GM12892 (cell line): ENCODE measurements around the gene HOXD3.

Experiments used
- POLR2A ChIP-seq: IDR thresholded peaks from 2 replicates; pipeline ENCODE4 v1.6.1; 2011; ENCODE audit warnings: low read depth, low read length, control low read depth
- POLR2AphosphoS5 ChIP-seq: IDR thresholded peaks from 2 replicates; pipeline ENCODE4 v1.6.1; 2011; ENCODE audit warnings: low read depth, low read length, control low read depth
- TAF1 ChIP-seq: IDR thresholded peaks from 2 replicates; pipeline ENCODE4 v1.6.1; 2011; ENCODE audit warnings: low read depth, mild to moderate bottlenecking, control low read depth, low read length, borderline replicate concordance

DNA sequence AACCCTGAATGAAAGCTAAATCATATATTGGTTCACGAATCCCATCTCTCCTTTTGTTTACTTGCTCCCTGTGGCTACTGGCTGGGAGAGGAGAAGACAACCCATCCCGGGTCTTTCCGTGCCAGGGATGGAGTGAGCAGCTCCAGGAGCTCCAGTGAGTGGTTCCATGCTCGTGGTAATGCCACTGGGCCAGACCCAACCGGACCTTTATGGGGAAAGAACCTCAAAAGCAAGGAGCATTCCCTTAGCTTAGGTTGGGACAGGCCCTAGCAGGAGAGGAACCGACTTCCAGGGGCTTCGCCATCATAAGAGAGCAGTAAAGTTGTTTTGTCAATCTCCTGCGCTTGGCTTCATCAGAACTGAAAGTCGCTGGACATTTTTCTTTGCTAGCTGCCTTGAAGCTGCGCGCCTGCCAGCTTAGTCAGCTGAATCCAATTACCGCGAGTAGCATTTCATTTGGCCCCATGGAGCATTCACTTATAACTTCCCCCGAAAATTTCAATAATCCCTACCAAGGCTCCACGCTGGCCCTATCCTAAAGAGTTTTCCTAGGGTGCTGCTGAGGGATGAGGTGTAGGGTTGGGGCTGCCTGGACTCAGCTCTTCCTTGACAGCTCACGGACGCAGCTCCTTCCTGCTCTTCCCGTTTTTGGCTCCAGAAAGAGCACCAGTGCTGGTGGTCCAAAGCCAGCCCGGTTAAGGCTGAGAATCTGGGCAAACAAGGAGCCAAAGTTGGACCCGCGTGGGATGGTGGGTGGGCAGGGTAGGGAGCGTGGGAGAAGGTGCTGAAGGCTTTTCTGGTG is 4.9 kb downstream of the HOXD3 start:
- TF ChIP-seq POLR2AphosphoS5 = no peak
- TF ChIP-seq POLR2A = no peak
- TF ChIP-seq TAF1 = no peak
